Thymus (tissue), 11 donors: ENCODE measurements around the gene MYO19. TPM values are rescaled to one million over a fixed set of nuclear protein-coding genes. Genes with fewer than 3 reads are reported as not detected.

Source experiments
- DNase-seq, 9 donors: peaks; one replicate each; pipeline ENCODE4 v3.0.0-alpha.2; 2013; ENCODE audit warnings: low spot score in 9 of 9, low read depth in 6 of 9, missing footprints in 1 of 9
- H3K27ac ChIP-seq, 2 donors: one replicate each; pipeline ENCODE4 v1.5.1; 2013; ENCODE audit warnings: control low read depth in 1 of 2, low read depth in 1 of 2, low read length in 1 of 2, mild to moderate bottlenecking in 1 of 2, moderate library complexity in 1 of 2
- H3K27me3 ChIP-seq, 2 donors: one replicate each; pipeline ENCODE4 v1.5.1; 2013; ENCODE audit warnings: low read length in 1 of 2; ENCODE audit not compliant: control insufficient read depth in 2 of 2, insufficient read depth in 1 of 2
- H3K36me3 ChIP-seq, 2 donors: one replicate each; pipeline ENCODE4 v1.5.1; 2013; ENCODE audit warnings: low read length in 1 of 2, mild to moderate bottlenecking in 1 of 2, moderate library complexity in 1 of 2; ENCODE audit not compliant: control insufficient read depth in 2 of 2, insufficient read depth in 2 of 2
- H3K4me1 ChIP-seq, 2 donors: one replicate each; pipeline ENCODE4 v1.5.1; 2013; ENCODE audit warnings: low read length in 2 of 2; ENCODE audit not compliant: control insufficient read depth in 2 of 2, insufficient read depth in 2 of 2
- H3K4me3 ChIP-seq, 2 donors: one replicate each; pipeline ENCODE4 v1.5.1; 2013; ENCODE audit warnings: low read length in 2 of 2, control low read depth in 1 of 2, mild to moderate bottlenecking in 1 of 2
- H3K9me3 ChIP-seq, 2 donors: one replicate each; pipeline ENCODE4 v1.5.1; 2013; ENCODE audit warnings: low read length in 1 of 2, mild to moderate bottlenecking in 1 of 2; ENCODE audit not compliant: control insufficient read depth in 2 of 2, insufficient read depth in 1 of 2
- WGBS: extraction: QIAGEN DNeasy Blood & Tissue Kit; methylation state at CpG from one replicate; pipeline ENCODE4 v1.1.7; 2013; 5-methylcytosine and 5-hydroxymethylcytosine counted together
- polyA plus RNA-seq: library from polyadenylated mRNA; stranded (reverse); fragments of 200-250 nt; gene quantifications from one replicate; pipeline ENCODE4 v1.2.3, GENCODE V29; 2013
- total RNA-seq: library from RNA; stranded (reverse); fragments of 120-200 nt; gene quantifications from one replicate; pipeline ENCODE4 v1.2.4, GENCODE V29; 2013
- donor health status: healthy.

MYO19 gene
- total and polyA plus RNA-seq, 2 donors, result 24.0 to 27.6 TPM

- DNase-seq, result peak in 8 of 9 donors; percentile 6 to 71 (median 49)
- Histone ChIP-seq H3K27ac (no peak overlapping the region), H3K36me3 (no peaks in the 10 kb centered on the region), H3K27me3 (peaks cover 7 to 28% of the 10 kb centered on the region in 2 donors), H3K4me1 (peaks cover 21 to 24% of the 10 kb centered on the region in 2 donors), H3K9me3 (no peaks in the 10 kb centered on the region), H3K4me3 (peak overlapping the region in 1 of 2 donors; percentile 24)
- 9% methylated on average over 79 of the region's 79 CpGs for WGBS
These were observed 51.8 kb downstream of the MYO19 start for GRCh38 chr17:36482611-36483504.

DNA sequence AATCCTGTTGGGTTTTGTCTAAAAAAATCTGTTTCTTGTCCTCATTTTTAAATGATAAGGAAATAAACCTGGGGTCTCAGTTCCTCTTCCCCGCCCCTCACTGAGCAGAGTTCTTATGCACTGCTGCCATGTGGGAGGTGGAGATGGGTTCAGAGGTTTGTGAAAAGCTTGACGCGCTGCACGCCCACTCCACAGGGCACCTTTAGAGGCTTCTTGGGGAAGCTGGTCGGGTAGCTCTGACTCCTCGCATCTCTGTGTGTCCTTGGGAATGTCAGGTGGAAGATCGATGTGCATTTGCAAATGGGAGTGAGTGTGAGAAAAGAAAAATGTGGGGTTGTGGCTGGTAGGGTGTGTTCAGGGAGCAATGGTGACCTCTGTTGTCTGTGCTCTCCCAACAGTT, 52.8 kb downstream of the MYO19 start:
- no peaks in the 10 kb centered on the region for H3K9me3 ChIP-seq
- peaks cover 7 to 28% of the 10 kb centered on the region in 2 donors for H3K27me3 ChIP-seq
- no peak overlapping the region for H3K4me3 ChIP-seq
- DNase-seq, result no peak
- WGBS, result 81% methylated on average over 7 of the region's 7 CpGs
- H3K36me3 ChIP-seq, result no peaks in the 10 kb centered on the region
- peaks cover 14 to 15% of the 10 kb centered on the region in 2 donors for H3K4me1 ChIP-seq
- H3K27ac ChIP-seq, result no peak overlapping the region

GRCh38 chr17:36475346-36475970, 59.2 kb downstream of the MYO19 start:
- 92% methylated on average over 4 of the region's 4 CpGs for WGBS
- no peak for DNase-seq
- Histone ChIP-seq H3K36me3 (no peaks in the 10 kb centered on the region), H3K9me3 (no peaks in the 10 kb centered on the region), H3K27ac (no peak overlapping the region), H3K27me3 (peaks cover 0 to 4% of the 10 kb centered on the region in 2 donors), H3K4me1 (no peaks in the 10 kb centered on the region), H3K4me3 (no peak overlapping the region)

DNA sequence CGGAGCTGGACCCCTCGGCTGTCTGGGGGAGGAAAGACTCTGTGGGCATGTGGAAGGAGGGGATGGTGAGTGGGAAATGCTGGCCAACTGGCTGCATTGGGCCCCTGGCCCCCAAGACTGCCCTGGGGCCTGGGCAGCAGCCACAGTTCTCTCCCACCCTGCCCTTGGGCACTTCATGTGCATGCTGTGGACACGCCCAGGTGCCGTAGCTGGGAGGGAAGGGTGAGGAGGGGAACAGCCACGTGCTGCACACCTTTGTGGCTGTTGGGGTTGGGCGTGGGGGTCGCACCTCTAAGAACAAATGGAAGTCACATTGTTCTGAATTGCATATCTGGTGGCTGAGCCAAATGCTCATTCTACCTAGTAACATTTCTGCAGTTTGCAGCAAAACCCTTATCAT, 60.1 kb downstream of the MYO19 start:
- 73% methylated on average over 7 of the region's 7 CpGs for WGBS
- Histone ChIP-seq H3K9me3 (no peaks in the 10 kb centered on the region), H3K27ac (no peak overlapping the region), H3K4me1 (no peaks in the 10 kb centered on the region), H3K4me3 (no peak overlapping the region), H3K27me3 (no peaks in the 10 kb centered on the region), H3K36me3 (no peaks in the 10 kb centered on the region)
- DNase-seq, result no peak

DNA sequence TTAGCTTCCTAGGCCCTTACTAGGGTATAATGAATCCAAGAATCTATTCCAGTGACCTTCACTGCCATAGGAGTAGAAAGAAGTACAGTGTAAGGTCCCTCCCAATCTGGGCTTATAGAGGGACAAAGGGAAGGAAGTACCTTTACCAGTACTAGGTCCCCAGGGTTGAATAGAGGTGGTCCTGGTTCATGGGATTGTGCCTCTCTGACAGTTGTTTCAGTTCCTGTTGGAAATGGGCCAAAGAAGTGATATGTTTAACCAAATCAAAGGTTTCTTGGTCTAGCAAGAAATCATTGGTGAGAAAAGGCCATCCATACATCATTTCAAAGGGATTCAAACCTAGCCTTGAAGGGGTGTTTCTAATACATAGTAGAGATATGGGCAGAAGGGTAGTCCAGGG, 64.2 kb downstream of the MYO19 start:
- H3K27me3 ChIP-seq, result peaks cover 0 to 8% of the 10 kb centered on the region in 2 donors
- H3K4me3 ChIP-seq, result no peak overlapping the region
- no peaks in the 10 kb centered on the region for H3K9me3 ChIP-seq
- H3K4me1 ChIP-seq, result no peaks in the 10 kb centered on the region
- H3K36me3 ChIP-seq, result no peaks in the 10 kb centered on the region
- DNase-seq, result no peak
- no peak overlapping the region for H3K27ac ChIP-seq

GRCh38 chr17:36469733-36470132, 64.9 kb downstream of the MYO19 start:
- WGBS, result 80% methylated on average over 7 of the region's 7 CpGs
- no peak for DNase-seq
- Histone ChIP-seq H3K27me3 (peaks cover 3 to 15% of the 10 kb centered on the region in 2 donors), H3K9me3 (no peaks in the 10 kb centered on the region), H3K4me3 (no peak overlapping the region), H3K36me3 (no peaks in the 10 kb centered on the region), H3K27ac (no peak overlapping the region), H3K4me1 (no peaks in the 10 kb centered on the region)

- Histone ChIP-seq H3K4me3 (no peak overlapping the region), H3K36me3 (no peaks in the 10 kb centered on the region), H3K27me3 (peaks cover 5 to 22% of the 10 kb centered on the region in 2 donors), H3K4me1 (no peaks in the 10 kb centered on the region), H3K27ac (no peak overlapping the region), H3K9me3 (peaks cover 0 to 7% of the 10 kb centered on the region in 2 donors)
- DNase-seq, result no peak
- 80% methylated on average over 18 of the region's 18 CpGs for WGBS
These were observed 65.6 kb downstream of the MYO19 start for GRCh38 chr17:36468903-36469635.

DNA sequence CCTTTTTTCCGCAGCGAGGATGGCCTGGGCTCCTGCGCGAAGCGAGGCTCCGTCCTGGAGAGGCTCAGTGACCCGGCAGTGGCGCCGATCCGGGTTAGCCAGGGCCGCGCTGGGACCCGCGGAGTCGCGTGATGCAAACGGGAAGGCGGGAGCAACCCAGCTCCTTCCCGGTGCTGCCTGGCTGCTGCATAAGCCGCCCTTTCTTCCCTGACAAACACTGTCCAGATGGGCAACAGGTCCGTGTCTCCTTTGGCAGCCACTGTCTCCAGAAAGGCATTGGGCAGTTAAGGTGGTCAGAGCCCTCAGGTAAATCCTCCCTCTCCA, 69.9 kb downstream of the MYO19 start:
- 21% methylated on average over 21 of the region's 21 CpGs for WGBS
- peaks cover 0 to 7% of the 10 kb centered on the region in 2 donors for H3K9me3 ChIP-seq
- no peak for DNase-seq
- no peaks in the 10 kb centered on the region for H3K4me1 ChIP-seq
- no peak overlapping the region for H3K4me3 ChIP-seq
- no peaks in the 10 kb centered on the region for H3K36me3 ChIP-seq
- H3K27me3 ChIP-seq, result peaks cover 5 to 35% of the 10 kb centered on the region in 2 donors
- H3K27ac ChIP-seq, result no peak overlapping the region
